DMS153 treated with DMSO at 0.1 percent for 48 hours (cell line): ENCODE measurements around the gene CEP85.
"Not testable (repeated sequence)": the region's sequence is repeated elsewhere in the genome, so short reads cannot be mapped to it uniquely, and the experiment has no call there.

Source experiments
- DNase-seq: peaks from one replicate; lab custom pipeline; 2025; ENCODE audit not compliant: unreplicated experiment; lab: John Stamatoyannopoulos, UW

CEP85 gene

GRCh38 chr1:26220199-26220912 lies 13.6 kb upstream of the CEP85 start:
- no peak for DNase-seq

- no peak for DNase-seq
These were observed 12.9 kb upstream of the CEP85 start for GRCh38 chr1:26221094-26221493.

- DNase-seq = no peak
These were observed 9.4 kb upstream of the CEP85 start for GRCh38 chr1:26224606-26225005.

GRCh38 chr1:26225033-26225831 lies 8.8 kb upstream of the CEP85 start:
- peak; percentile 24 for DNase-seq

- not testable (repeated sequence) for DNase-seq
These were observed 3.3 kb upstream of the CEP85 start for GRCh38 chr1:26230682-26231081.

GRCh38 chr1:26234644-26235370 lies 807 bp downstream of the CEP85 start:
- DNase-seq = peak; percentile 15

GRCh38 chr1:26237230-26237966 lies 3.4 kb downstream of the CEP85 start:
- no peak for DNase-seq

- DNase-seq = no peak
These were observed 5.9 kb downstream of the CEP85 start for GRCh38 chr1:26239936-26240335.

GRCh38 chr1:26252718-26253117 lies 18.7 kb downstream of the CEP85 start:
- DNase-seq = no peak

- DNase-seq = no peak
These were observed 20.4 kb downstream of the CEP85 start for GRCh38 chr1:26254404-26254803.

- DNase-seq = no peak
These were observed 23.2 kb downstream of the CEP85 start for GRCh38 chr1:26257222-26257621.

- DNase-seq = no peak
These were observed 25.0 kb downstream of the CEP85 start for GRCh38 chr1:26259005-26259404.

GRCh38 chr1:26259578-26259977 lies 25.6 kb downstream of the CEP85 start:
- DNase-seq = no peak

- DNase-seq = no peak
These were observed 29.2 kb downstream of the CEP85 start for GRCh38 chr1:26263212-26263611.

- no peak for DNase-seq
These were observed 31.4 kb downstream of the CEP85 start for GRCh38 chr1:26265405-26265804.

- no peak for DNase-seq
These were observed 34.5 kb downstream of the CEP85 start for GRCh38 chr1:26268290-26269197.

GRCh38 chr1:26269198-26269550 lies 35.2 kb downstream of the CEP85 start:
- DNase-seq = no peak

- DNase-seq = no peak
These were observed 40.9 kb downstream of the CEP85 start for GRCh38 chr1:26274801-26275425.

- DNase-seq = peak; percentile 48
These were observed 41.8 kb downstream of the CEP85 start for GRCh38 chr1:26275580-26276431.
